ENCODE measurements around the gene EOMES.

- TF ChIP-seq CTCF (IDR thresholded peaks at IDR 0.05) (no peak), POLR2A (IDR thresholded peaks at IDR 0.05; ENCODE audit: low read depth) (no peak), EP300 (IDR thresholded peaks at IDR 0.05) (no peak), POLR2AphosphoS5 (IDR thresholded peaks at IDR 0.05) (no peak)
Observed at GRCh38 chr3:27723815-27724458, 1.8 kb upstream of the EOMES start.

All from esophagus muscularis mucosa (tissue), 4 donors.